H9 (cell line): Measurements from ENCODE around the gene IFI35. TPM values are rescaled to one million over a fixed set of nuclear protein-coding genes. Genes with fewer than 3 reads are reported as not detected.

Experiments
- DNase-seq: peaks from one replicate; pipeline ENCODE4 v3.0.0-alpha.2; 2017
- H2AFZ ChIP-seq: one replicate; pipeline ENCODE4 v1.6.1; 2013; ENCODE audit warnings: mild to moderate bottlenecking, low read length, control low read depth, moderate library complexity
- H2AK5ac ChIP-seq: 2 replicates; pipeline ENCODE4 v1.6.1; 2013; ENCODE audit warnings: low read length, control low read depth, mixed read lengths; ENCODE audit not compliant: insufficient read length
- H2BK120ac ChIP-seq: one replicate; pipeline ENCODE4 v1.6.1; 2013; ENCODE audit warnings: low read depth, mild to moderate bottlenecking, low read length, control low read depth, inconsistent platforms; ENCODE audit not compliant: poor library complexity, severe bottlenecking
- H2BK12ac ChIP-seq: 2 replicates; pipeline ENCODE4 v1.6.1; 2013; ENCODE audit warnings: low read length, control low read depth, mixed read lengths, low read depth; ENCODE audit not compliant: insufficient read length
- H2BK15ac ChIP-seq: 2 replicates; pipeline ENCODE4 v1.6.1; 2013; ENCODE audit warnings: low read depth, low read length, control low read depth
- H2BK20ac ChIP-seq: one replicate; pipeline ENCODE4 v1.6.1; 2013; ENCODE audit warnings: low read depth, mild to moderate bottlenecking, low read length, control low read depth, inconsistent platforms; ENCODE audit not compliant: poor library complexity, severe bottlenecking
- H2BK5ac ChIP-seq: 2 replicates; pipeline ENCODE4 v1.6.1; 2013; ENCODE audit warnings: low read length, control low read depth, mixed read lengths; ENCODE audit not compliant: insufficient read length
- H3K14ac ChIP-seq: 2 replicates; pipeline ENCODE4 v1.6.1; 2013; ENCODE audit warnings: low read length, control low read depth; ENCODE audit not compliant: insufficient read depth
- H3K18ac ChIP-seq: 2 replicates; pipeline ENCODE4 v1.6.1; 2013; ENCODE audit warnings: low read depth, mild to moderate bottlenecking, mixed read lengths, low read length, control low read depth; ENCODE audit not compliant: insufficient read length
- H3K23ac ChIP-seq: 2 replicates; pipeline ENCODE4 v1.6.1; 2013; ENCODE audit warnings: low read length, control low read depth, mixed read lengths, low read depth; ENCODE audit not compliant: insufficient read length
- H3K23me2 ChIP-seq: 2 replicates; pipeline ENCODE4 v1.6.1; 2013; ENCODE audit warnings: low read depth, mild to moderate bottlenecking, mixed read lengths, low read length, control low read depth; ENCODE audit not compliant: insufficient read length, poor library complexity, severe bottlenecking
- H3K27ac ChIP-seq: 2 replicates; pipeline ENCODE4 v1.5.1; 2013; ENCODE audit warnings: low read length, control low read depth, mixed read lengths, low read depth; ENCODE audit not compliant: insufficient read length
- H3K27me3 ChIP-seq: 2 replicates; pipeline ENCODE4 v1.6.1; 2013; ENCODE audit warnings: low read length, control low read depth, inconsistent platforms; ENCODE audit not compliant: insufficient read depth
- H3K4ac ChIP-seq: 2 replicates; pipeline ENCODE4 v1.6.1; 2013; ENCODE audit warnings: low read depth, mild to moderate bottlenecking, control low read depth, inconsistent platforms, low read length, moderate library complexity
- H3K4me1 ChIP-seq: 2 replicates; pipeline ENCODE4 v1.6.1; 2013; ENCODE audit warnings: low read length, control low read depth, inconsistent platforms; ENCODE audit not compliant: insufficient read depth
- H3K4me2 ChIP-seq: 2 replicates; pipeline ENCODE4 v1.6.1; 2013; ENCODE audit warnings: low read length, control low read depth, mixed read lengths; ENCODE audit not compliant: insufficient read length, insufficient read depth
- H3K56ac ChIP-seq: 2 replicates; pipeline ENCODE4 v1.6.1; 2013; ENCODE audit warnings: low read depth, mild to moderate bottlenecking, mixed read lengths, low read length, control low read depth; ENCODE audit not compliant: insufficient read length
- H3K79me1 ChIP-seq: 2 replicates; pipeline ENCODE4 v1.6.1; 2013; ENCODE audit warnings: low read depth, mild to moderate bottlenecking, moderate library complexity, low read length, control low read depth, inconsistent platforms; ENCODE audit not compliant: insufficient read depth, poor library complexity, severe bottlenecking
- H3K79me2 ChIP-seq: 2 replicates; pipeline ENCODE4 v1.6.1; 2013; ENCODE audit warnings: low read length, control low read depth, inconsistent platforms; ENCODE audit not compliant: insufficient read depth
- H3K9ac ChIP-seq: 2 replicates; pipeline ENCODE4 v1.6.1; 2013; ENCODE audit warnings: low read length, control low read depth, mixed read lengths; ENCODE audit not compliant: insufficient read length; ENCODE audit errors: extremely low read depth
- H3K9me3 ChIP-seq: one replicate; pipeline ENCODE4 v1.6.1; 2013; ENCODE audit warnings: low read depth, low read length, inconsistent platforms; ENCODE audit not compliant: control insufficient read depth
- H3T11ph ChIP-seq: one replicate; pipeline ENCODE4 v1.6.1; 2013; ENCODE audit warnings: mild to moderate bottlenecking, low read length, control low read depth, inconsistent platforms
- H4K20me1 ChIP-seq: one replicate; pipeline ENCODE4 v1.6.1; 2013; ENCODE audit not compliant: control insufficient read depth, insufficient read length, insufficient read depth
- H4K5ac ChIP-seq: 2 replicates; pipeline ENCODE4 v1.6.1; 2013; ENCODE audit warnings: low read depth, mild to moderate bottlenecking, mixed read lengths, low read length, control low read depth; ENCODE audit not compliant: insufficient read length
- H4K8ac ChIP-seq: replicated peaks from 2 replicates; pipeline ENCODE4 v1.6.1; 2013; ENCODE audit warnings: low read length, control low read depth, mixed read lengths, low read depth; ENCODE audit not compliant: insufficient read length
- H4K91ac ChIP-seq: 2 replicates; pipeline ENCODE4 v1.6.1; 2013; ENCODE audit warnings: low read depth, mild to moderate bottlenecking, moderate library complexity, mixed read lengths, low read length, control low read depth; ENCODE audit not compliant: insufficient read length
- H3K27ac Mint-ChIP-seq, 3 experiments: 2 replicates in 2 of 3; 3 replicates in 1 of 3; pipeline ENCODE4 v1.8.0; 2020 to 2021; ENCODE audit warnings: mixed read lengths in 3 of 3, mild to moderate bottlenecking in 1 of 3, moderate library complexity in 1 of 3
- H3K27me3 Mint-ChIP-seq: 2 replicates; pipeline ENCODE4 v1.8.0; 2021; ENCODE audit warnings: low read depth, mild to moderate bottlenecking, moderate library complexity, mixed read lengths
- H3K36me3 Mint-ChIP-seq, 3 experiments: 2 replicates in 2 of 3; 3 replicates in 1 of 3; pipeline ENCODE4 v1.8.0; 2020 to 2021; ENCODE audit warnings: low read depth in 3 of 3, mixed read lengths in 3 of 3; ENCODE audit not compliant: insufficient read depth in 1 of 3
- H3K4me1 Mint-ChIP-seq, 2 experiments: 2 replicates each; pipeline ENCODE4 v1.8.0; 2020; ENCODE audit warnings: mixed read lengths in 2 of 2
- H3K4me3 Mint-ChIP-seq, 2 experiments: 2 replicates in 1 of 2; 3 replicates in 1 of 2; pipeline ENCODE4 v1.8.0; 2020 to 2021; ENCODE audit warnings: mild to moderate bottlenecking in 2 of 2, mixed read lengths in 2 of 2, moderate library complexity in 1 of 2
- H3K9me3 Mint-ChIP-seq, 2 experiments: 2 replicates in 1 of 2; 3 replicates in 1 of 2; pipeline ENCODE4 v1.8.0; 2020; ENCODE audit warnings: mild to moderate bottlenecking in 2 of 2, mixed read lengths in 2 of 2, moderate library complexity in 1 of 2
- WGBS: extraction: QIAGEN DNeasy Blood & Tissue Kit; methylation state at CpG from one replicate; pipeline ENCODE4 v1.1.7; 2013; ENCODE audit warnings: missing lambda C conversion rate, low lambda C conversion rate, mixed read lengths; ENCODE audit not compliant: insufficient read length; ENCODE audit errors: extremely low coverage; 5-methylcytosine and 5-hydroxymethylcytosine counted together
- total RNA-seq: library from RNA; stranded (reverse); gene quantifications from 2 replicates; pipeline ENCODE4 v1.2.1, GENCODE V29; 2021
- TF ChIP-seq, protein P1 (sequence below): fragments of 200-600 bp; sonication (generic); conservative IDR thresholded peaks from 3 replicates; pipeline ENCODE4 v1.8.0; 2021; ENCODE audit warnings: antibody characterized with exemption, mild to moderate bottlenecking

The IFI35 gene
- total RNA-seq, 1 experiment from 2014 or later, result 4.2 TPM

DNA sequence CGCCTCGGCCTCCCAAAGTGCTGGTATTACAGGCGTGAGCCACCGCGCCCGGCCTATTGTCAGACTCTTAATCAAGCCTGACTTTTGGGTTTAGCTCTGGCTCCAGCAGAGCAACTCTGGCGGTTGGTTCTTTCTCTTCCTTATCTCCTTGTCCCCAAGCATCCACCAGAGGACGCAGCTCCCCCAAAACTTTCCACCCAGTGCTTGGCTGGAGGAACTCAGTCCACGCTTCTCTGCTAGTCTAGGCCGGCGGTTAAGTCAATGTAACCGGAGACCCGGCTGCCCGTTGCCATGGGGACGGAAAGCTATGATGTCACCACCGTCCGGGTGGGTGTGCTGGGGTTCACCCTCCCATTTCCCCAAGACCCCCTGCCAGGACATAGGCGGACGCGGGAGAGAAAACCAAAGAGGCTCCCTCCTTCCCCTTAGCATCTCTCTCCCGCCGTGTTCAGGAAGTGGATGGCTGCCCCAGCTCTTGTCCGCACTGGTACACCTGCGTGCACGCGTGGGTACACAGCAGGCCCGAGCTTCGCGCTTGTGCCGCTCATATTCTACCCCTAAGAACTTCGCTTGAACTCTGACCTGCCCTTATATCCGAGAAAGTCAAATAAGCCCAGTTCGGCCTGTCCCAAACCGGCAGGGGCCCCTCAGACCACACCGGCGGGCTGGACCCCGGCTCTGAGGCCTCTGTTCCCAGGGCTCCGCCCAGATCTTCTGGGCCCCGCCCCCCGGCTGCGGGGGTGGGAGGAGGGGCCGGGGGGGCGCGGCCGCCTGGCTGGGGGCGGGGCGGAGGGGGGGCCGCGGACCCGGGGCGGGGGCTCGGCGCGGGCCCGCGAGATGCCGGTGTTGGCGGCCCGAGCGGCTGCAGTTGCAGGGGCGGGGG, 18.1 kb downstream of the IFI35 start, which contains the start of gene RND2:
Gene RND2 (plus strand): TSS at position 825 of the 883 bp plus-strand sequence. CDS start 117 bp downstream, outside the sequence.
- H3K4me1 ChIP-seq, result peaks cover 13% of the 10 kb centered on the region
- H3K79me1 ChIP-seq, result no peaks in the 10 kb centered on the region
- no peak within 1 kb of the TSS for H2BK5ac ChIP-seq
- no peak within 1 kb of the TSS for H4K91ac ChIP-seq
- no peak within 1 kb of the TSS for H2BK120ac ChIP-seq
- Mint-ChIP-seq H3K27me3 (no peaks in the 10 kb centered on the region), H3K27ac (peak within 1 kb of the TSS; percentile 89 to 98 (median 97)), H3K4me3 (peak within 1 kb of the TSS; percentile 75 to 98), H3K36me3 (peaks cover 10 to 26% (median 20%) of the 10 kb centered on the region in 3 experiments; a peak in 6 of 7 replicates), H3K9me3 (no peaks in the 10 kb centered on the region), H3K4me1 (peaks cover 39 to 54% of the 10 kb centered on the region in 2 experiments)
- no peak within 1 kb of the TSS for H4K8ac ChIP-seq
- peaks cover 16% of the 10 kb centered on the region for H3K23me2 ChIP-seq
- peak within 1 kb of the TSS; percentile 79 for H3K4me2 ChIP-seq
- no peaks in the 10 kb centered on the region for H3K9me3 ChIP-seq
- peak within 1 kb of the TSS; percentile 36 for H3K18ac ChIP-seq
- H2BK15ac ChIP-seq, result no peak within 1 kb of the TSS
- H3T11ph ChIP-seq, result no peak within 1 kb of the TSS
- peak within 1 kb of the TSS; percentile 54 for H3K9ac ChIP-seq
- H2BK20ac ChIP-seq, result no peak within 1 kb of the TSS
- TF ChIP-seq, protein P1, sequence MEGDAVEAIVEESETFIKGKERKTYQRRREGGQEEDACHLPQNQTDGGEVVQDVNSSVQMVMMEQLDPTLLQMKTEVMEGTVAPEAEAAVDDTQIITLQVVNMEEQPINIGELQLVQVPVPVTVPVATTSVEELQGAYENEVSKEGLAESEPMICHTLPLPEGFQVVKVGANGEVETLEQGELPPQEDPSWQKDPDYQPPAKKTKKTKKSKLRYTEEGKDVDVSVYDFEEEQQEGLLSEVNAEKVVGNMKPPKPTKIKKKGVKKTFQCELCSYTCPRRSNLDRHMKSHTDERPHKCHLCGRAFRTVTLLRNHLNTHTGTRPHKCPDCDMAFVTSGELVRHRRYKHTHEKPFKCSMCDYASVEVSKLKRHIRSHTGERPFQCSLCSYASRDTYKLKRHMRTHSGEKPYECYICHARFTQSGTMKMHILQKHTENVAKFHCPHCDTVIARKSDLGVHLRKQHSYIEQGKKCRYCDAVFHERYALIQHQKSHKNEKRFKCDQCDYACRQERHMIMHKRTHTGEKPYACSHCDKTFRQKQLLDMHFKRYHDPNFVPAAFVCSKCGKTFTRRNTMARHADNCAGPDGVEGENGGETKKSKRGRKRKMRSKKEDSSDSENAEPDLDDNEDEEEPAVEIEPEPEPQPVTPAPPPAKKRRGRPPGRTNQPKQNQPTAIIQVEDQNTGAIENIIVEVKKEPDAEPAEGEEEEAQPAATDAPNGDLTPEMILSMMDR, result peak; percentile 83
- no peak within 1 kb of the TSS for H3K23ac ChIP-seq
- H3K56ac ChIP-seq, result no peak within 1 kb of the TSS
- WGBS, result no CpG with 5 or more reads among the region's 61 CpGs
- H2AK5ac ChIP-seq, result no peak within 1 kb of the TSS
- H2BK12ac ChIP-seq, result no peak within 1 kb of the TSS
- H3K27ac ChIP-seq, result no peak within 1 kb of the TSS
- no peaks in the 10 kb centered on the region; the same call in 1 of the 2 replicates for H3K79me2 ChIP-seq
- DNase-seq, result peak; percentile 99
- H2AFZ ChIP-seq, result no peak within 1 kb of the TSS
- H3K27me3 ChIP-seq, result no peaks in the 10 kb centered on the region
- H4K5ac ChIP-seq, result no peak within 1 kb of the TSS
- no peaks in the 10 kb centered on the region for H4K20me1 ChIP-seq
- no peak within 1 kb of the TSS for H3K4ac ChIP-seq
- peak within 1 kb of the TSS; percentile 82 for H3K14ac ChIP-seq
